Type B pancreatic cell (in vitro differentiated cells): ENCODE measurements around the gene OLFML2B. TPM values are rescaled to one million over a fixed set of nuclear protein-coding genes. Genes with fewer than 3 reads are reported as not detected.
"Not testable (repeated sequence)": the region's sequence is repeated elsewhere in the genome, so short reads cannot be mapped to it uniquely, and the experiment has no call there.

ENCODE experiments used
- DNase-seq: peaks from one replicate; pipeline ENCODE4 v3.0.0; 2021; ENCODE audit warnings: mixed read lengths; ENCODE audit not compliant: unreplicated experiment; ENCODE audit errors: extremely low spot score
- H3K27ac Mint-ChIP-seq: 2 replicates; pipeline ENCODE4 v1.8.0; 2021; ENCODE audit warnings: mild to moderate bottlenecking, mixed read lengths
- H3K27me3 Mint-ChIP-seq: 2 replicates; pipeline ENCODE4 v1.8.0; 2021; ENCODE audit warnings: mixed read lengths
- H3K36me3 Mint-ChIP-seq: 2 replicates; pipeline ENCODE4 v1.8.0; 2021; ENCODE audit warnings: mixed read lengths
- H3K4me1 Mint-ChIP-seq: one replicate; pipeline ENCODE4 v1.8.0; 2021; ENCODE audit warnings: mixed read lengths; ENCODE audit not compliant: unreplicated experiment
- H3K4me3 Mint-ChIP-seq: 2 replicates; pipeline ENCODE4 v1.8.0; 2021; ENCODE audit warnings: mild to moderate bottlenecking, mixed read lengths
- H3K9me3 Mint-ChIP-seq: 2 replicates; pipeline ENCODE4 v1.8.0; 2021; ENCODE audit warnings: mixed read lengths
- CTCF ChIP-seq: fragments of 200-600 bp; sonication (generic); conservative IDR thresholded peaks from 2 replicates; pipeline ENCODE4 v1.5.0; 2021; ENCODE audit warnings: antibody characterized with exemption, mild to moderate bottlenecking
- total RNA-seq: library from RNA; stranded (reverse); gene quantifications from 2 replicates; pipeline ENCODE4 v1.2.1, GENCODE V29; 2021; ENCODE audit warnings: low replicate concordance

The OLFML2B gene
- total RNA-seq, 1 donor from 2014 or later = 35.0 TPM

GRCh38 chr1:162019006-162019405 lies 4.7 kb downstream of the OLFML2B start:
- DNase-seq = no peak
- Mint-ChIP-seq H3K9me3 (no peaks in the 10 kb centered on the region), H3K4me3 (no peak overlapping the region), H3K27ac (no peak overlapping the region), H3K27me3 (peaks cover 16% of the 10 kb centered on the region), H3K4me1 (peaks cover 21% of the 10 kb centered on the region), H3K36me3 (peaks cover 36% of the 10 kb centered on the region)
- no peak for TF ChIP-seq CTCF

GRCh38 chr1:162018418-162018817 lies 5.3 kb downstream of the OLFML2B start:
- Mint-ChIP-seq H3K4me1 (peaks cover 21% of the 10 kb centered on the region), H3K36me3 (peaks cover 42% of the 10 kb centered on the region), H3K9me3 (no peaks in the 10 kb centered on the region), H3K4me3 (no peak overlapping the region), H3K27me3 (peaks cover 16% of the 10 kb centered on the region), H3K27ac (no peak overlapping the region)
- no peak for DNase-seq
- no peak for TF ChIP-seq CTCF

GRCh38 chr1:162017791-162018190 lies 5.9 kb downstream of the OLFML2B start:
- H3K4me3 Mint-ChIP-seq, H3K27ac Mint-ChIP-seq, H3K9me3 Mint-ChIP-seq, DNase-seq: not testable (repeated sequence)
- Mint-ChIP-seq H3K36me3 (peaks cover 43% of the 10 kb centered on the region), H3K27me3 (peaks cover 11% of the 10 kb centered on the region), H3K4me1 (peaks cover 18% of the 10 kb centered on the region)

GRCh38 chr1:162016631-162017030 lies 7.0 kb downstream of the OLFML2B start:
- Mint-ChIP-seq H3K4me3 (no peak overlapping the region), H3K27me3 (peaks cover 4% of the 10 kb centered on the region), H3K36me3 (peaks cover 47% of the 10 kb centered on the region), H3K27ac (no peak overlapping the region), H3K9me3 (no peaks in the 10 kb centered on the region), H3K4me1 (peaks cover 11% of the 10 kb centered on the region)
- TF ChIP-seq CTCF = no peak
- no peak for DNase-seq

- Mint-ChIP-seq H3K4me3 (no peak overlapping the region), H3K4me1 (no peaks in the 10 kb centered on the region), H3K36me3 (peaks cover 51% of the 10 kb centered on the region), H3K27me3 (no peaks in the 10 kb centered on the region), H3K9me3 (no peaks in the 10 kb centered on the region), H3K27ac (no peak overlapping the region)
- TF ChIP-seq CTCF = no peak
- no peak for DNase-seq
Observed at GRCh38 chr1:162015196-162015595, 8.5 kb downstream of the OLFML2B start.

- Mint-ChIP-seq H3K9me3 (no peaks in the 10 kb centered on the region), H3K4me3 (no peak overlapping the region), H3K27me3 (no peaks in the 10 kb centered on the region), H3K27ac (no peak overlapping the region), H3K36me3 (peaks cover 51% of the 10 kb centered on the region), H3K4me1 (no peaks in the 10 kb centered on the region)
- DNase-seq = no peak
- no peak for TF ChIP-seq CTCF
Observed at GRCh38 chr1:162014202-162014601, 9.5 kb downstream of the OLFML2B start.
